ENCODE results near the gene GALNT13. TPM values are rescaled to one million over a fixed set of nuclear protein-coding genes. Genes with fewer than 3 reads are reported as not detected.

The GALNT13 gene
- total and polyA plus RNA-seq, 10 of the 15 experiments (the other 5 are each of a cell fraction or from before 2014, with no cell fraction given) = 0.04 TPM; not detected in 9

- TF ChIP-seq, protein P1, sequence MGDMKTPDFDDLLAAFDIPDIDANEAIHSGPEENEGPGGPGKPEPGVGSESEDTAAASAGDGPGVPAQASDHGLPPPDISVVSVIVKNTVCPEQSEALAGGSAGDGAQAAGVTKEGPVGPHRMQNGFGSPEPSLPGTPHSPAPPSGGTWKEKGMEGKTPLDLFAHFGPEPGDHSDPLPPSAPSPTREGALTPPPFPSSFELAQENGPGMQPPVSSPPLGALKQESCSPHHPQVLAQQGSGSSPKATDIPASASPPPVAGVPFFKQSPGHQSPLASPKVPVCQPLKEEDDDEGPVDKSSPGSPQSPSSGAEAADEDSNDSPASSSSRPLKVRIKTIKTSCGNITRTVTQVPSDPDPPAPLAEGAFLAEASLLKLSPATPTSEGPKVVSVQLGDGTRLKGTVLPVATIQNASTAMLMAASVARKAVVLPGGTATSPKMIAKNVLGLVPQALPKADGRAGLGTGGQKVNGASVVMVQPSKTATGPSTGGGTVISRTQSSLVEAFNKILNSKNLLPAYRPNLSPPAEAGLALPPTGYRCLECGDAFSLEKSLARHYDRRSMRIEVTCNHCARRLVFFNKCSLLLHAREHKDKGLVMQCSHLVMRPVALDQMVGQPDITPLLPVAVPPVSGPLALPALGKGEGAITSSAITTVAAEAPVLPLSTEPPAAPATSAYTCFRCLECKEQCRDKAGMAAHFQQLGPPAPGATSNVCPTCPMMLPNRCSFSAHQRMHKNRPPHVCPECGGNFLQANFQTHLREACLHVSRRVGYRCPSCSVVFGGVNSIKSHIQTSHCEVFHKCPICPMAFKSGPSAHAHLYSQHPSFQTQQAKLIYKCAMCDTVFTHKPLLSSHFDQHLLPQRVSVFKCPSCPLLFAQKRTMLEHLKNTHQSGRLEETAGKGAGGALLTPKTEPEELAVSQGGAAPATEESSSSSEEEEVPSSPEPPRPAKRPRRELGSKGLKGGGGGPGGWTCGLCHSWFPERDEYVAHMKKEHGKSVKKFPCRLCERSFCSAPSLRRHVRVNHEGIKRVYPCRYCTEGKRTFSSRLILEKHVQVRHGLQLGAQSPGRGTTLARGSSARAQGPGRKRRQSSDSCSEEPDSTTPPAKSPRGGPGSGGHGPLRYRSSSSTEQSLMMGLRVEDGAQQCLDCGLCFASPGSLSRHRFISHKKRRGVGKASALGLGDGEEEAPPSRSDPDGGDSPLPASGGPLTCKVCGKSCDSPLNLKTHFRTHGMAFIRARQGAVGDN (IDR thresholded peaks at IDR 0.05) = no peak
Observed at GRCh38 chr2:154046493-154046892, 174.8 kb downstream of the GALNT13 start (continued).

GRCh38 chr2:154048905-154049304 is 177.2 kb downstream of the GALNT13 start:
- FAIRE-seq = no peak
- intact Hi-C loops (cut with micrococcal nuclease; ENCODE audit: unreplicated experiment) = no loop called here
- H3K79me2 ChIP-seq (ENCODE audit: control insufficient read depth, insufficient read depth, low read length) = no peaks in the 10 kb centered on the region
- no peak for DNase-seq (ENCODE audit: low read depth, low spot score)
- no peaks in the 10 kb centered on the region for H3K36me3 ChIP-seq (ENCODE audit: control insufficient read depth in 2 of 2, insufficient read depth in 2 of 2, low read length in 1 of 2)
- no peak overlapping the region for H3K4me3 ChIP-seq
- H3K27me3 ChIP-seq (replicated peaks in 1 of 2; ENCODE audit: control insufficient read depth in 2 of 2, insufficient read depth in 2 of 2, low read length in 1 of 2) = no peaks in the 10 kb centered on the region
- ChIA-PET SMC1A (ENCODE audit: uncharacterized antibody, unreplicated experiment) (no interaction called here), CTCF (no interaction called here), RAD21 (ENCODE audit: unreplicated experiment) (no interaction called here), POLR2A (no interaction called here)
- H3K4me2 ChIP-seq (ENCODE audit: control insufficient read depth, insufficient read depth) = no peak overlapping the region
- BruUV-seq (replicated peaks) = no TSS peak
- H3K4me1 ChIP-seq (ENCODE audit: control insufficient read depth, insufficient read depth, low read length) = no peaks in the 10 kb centered on the region
- H2AFZ ChIP-seq (ENCODE audit: control insufficient read depth, low read depth, low read length) = no peak overlapping the region
- H3K9ac ChIP-seq (ENCODE audit: control insufficient read depth, insufficient read depth, low read length) = no peak overlapping the region
- in situ Hi-C loops (cut with MboI) = no loop called here
- no peak for ATAC-seq
- no peak overlapping the region for H3K27ac ChIP-seq (ENCODE audit: control insufficient read depth, insufficient read depth)
- no peaks in the 10 kb centered on the region for H3K9me3 ChIP-seq (replicated peaks; ENCODE audit: control insufficient read depth, insufficient read depth, low read length)
- WGBS (ENCODE audit: insufficient coverage, insufficient replicate concordance, low lambda C conversion rate, missing lambda C conversion rate) = 54% methylated on average over 2 of the region's 2 CpGs
- no peaks in the 10 kb centered on the region for H4K20me1 ChIP-seq (ENCODE audit: control insufficient read depth, insufficient read depth)
- TF ChIP-seq ZBED1 (IDR thresholded peaks at IDR 0.05; ENCODE audit: borderline replicate concordance) (no peak), GABPA (IDR thresholded peaks at IDR 0.05; ENCODE audit: low read depth) (no peak), BACH1 (IDR thresholded peaks at IDR 0.05; ENCODE audit: borderline replicate concordance) (no peak), EGR1 (IDR thresholded peaks at IDR 0.05; ENCODE audit: borderline replicate concordance in 1 of 2, low read depth in 2 of 2, low read length in 2 of 2) (no peak), DPF2 (IDR thresholded peaks at IDR 0.05) (no peak), SREBF1 (IDR thresholded peaks at IDR 0.05; ENCODE audit: low read length) (no peak), EP300 (IDR thresholded peaks at IDR 0.05; ENCODE audit: borderline replicate concordance in 1 of 2, control insufficient read depth in 1 of 2, low read depth in 2 of 2, low read length in 2 of 2) (no peak), ZNF217 (IDR thresholded peaks at IDR 0.05) (no peak), MEF2A (IDR thresholded peaks at IDR 0.05; ENCODE audit: insufficient read depth, low read depth, low read length) (no peak), RAD51 (IDR thresholded peaks at IDR 0.05) (no peak), IRF4 (IDR thresholded peaks at IDR 0.05; ENCODE audit: low read depth, low read length) (no peak), E2F8 (IDR thresholded peaks at IDR 0.05; ENCODE audit: low read depth, partially characterized antibody) (no peak), MTA3 (IDR thresholded peaks at IDR 0.05; ENCODE audit: borderline replicate concordance, low read length) (no peak), EED (IDR thresholded peaks at IDR 0.05; ENCODE audit: low read depth) (no peak)
- TF ChIP-seq, protein P2, sequence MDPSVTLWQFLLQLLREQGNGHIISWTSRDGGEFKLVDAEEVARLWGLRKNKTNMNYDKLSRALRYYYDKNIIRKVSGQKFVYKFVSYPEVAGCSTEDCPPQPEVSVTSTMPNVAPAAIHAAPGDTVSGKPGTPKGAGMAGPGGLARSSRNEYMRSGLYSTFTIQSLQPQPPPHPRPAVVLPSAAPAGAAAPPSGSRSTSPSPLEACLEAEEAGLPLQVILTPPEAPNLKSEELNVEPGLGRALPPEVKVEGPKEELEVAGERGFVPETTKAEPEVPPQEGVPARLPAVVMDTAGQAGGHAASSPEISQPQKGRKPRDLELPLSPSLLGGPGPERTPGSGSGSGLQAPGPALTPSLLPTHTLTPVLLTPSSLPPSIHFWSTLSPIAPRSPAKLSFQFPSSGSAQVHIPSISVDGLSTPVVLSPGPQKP (IDR thresholded peaks at IDR 0.05; ENCODE audit: low read depth, low read length) = no peak

Measured in GM12878 (cell line).